Mammary epithelial cell (primary cell): ENCODE data around the gene PRLHR.

Experiments
- CTCF ChIP-seq, 2 donors: IDR thresholded peaks in 1 of 2; conservative IDR thresholded peaks in 1 of 2; 2 replicates each; pipeline ENCODE4 v1.5.1; 2011 to 2012; ENCODE audit warnings: inconsistent platforms in 2 of 2, low read length in 2 of 2, mild to moderate bottlenecking in 2 of 2, control low read depth in 1 of 2, low read depth in 1 of 2; ENCODE audit not compliant: insufficient read depth in 1 of 2; ENCODE audit errors: extremely low read depth in 1 of 2
- EZH2 ChIP-seq: IDR thresholded peaks from 2 replicates; pipeline ENCODE4 v1.6.1; 2012; ENCODE audit warnings: low read length, inconsistent platforms, borderline replicate concordance

- TF ChIP-seq CTCF (conservative IDR thresholded peaks at IDR 0.05 in 1 of 2, IDR thresholded peaks at IDR 0.05 in 1 of 2; ENCODE audit: extremely low read depth in 1 of 2, insufficient read depth in 1 of 2, low read depth in 1 of 2, low read length in 2 of 2) (no peak), EZH2 (no peak)
Measured at GRCh38 chr10:118546479-118546878, 49.0 kb downstream of the PRLHR start.
